Eye (tissue), 1 donor: ENCODE measurements around the gene ZCCHC24.
"Not testable (repeated sequence)": the region's sequence is repeated elsewhere in the genome, so short reads cannot be mapped to it uniquely, and the experiment has no call there.

Experiments
- DNase-seq: peaks from one replicate; pipeline ENCODE4 v3.0.0-alpha.2; 2015

The ZCCHC24 gene

GRCh38 chr10:79342811-79343561 is 102.4 kb downstream of the ZCCHC24 start:
- no peak for DNase-seq

- no peak for DNase-seq
Observed at GRCh38 chr10:79342295-79342761, 103.1 kb downstream of the ZCCHC24 start.

GRCh38 chr10:79340646-79341244 is 104.7 kb downstream of the ZCCHC24 start:
- DNase-seq, result no peak

- DNase-seq, result no peak
Observed at GRCh38 chr10:79339266-79339665, 106.2 kb downstream of the ZCCHC24 start.

- not testable (repeated sequence) for DNase-seq
Observed at GRCh38 chr10:79337783-79338469, 107.5 kb downstream of the ZCCHC24 start.

- no peak for DNase-seq
Observed at GRCh38 chr10:79336739-79337138, 108.7 kb downstream of the ZCCHC24 start.

GRCh38 chr10:79336276-79336675 is 109.1 kb downstream of the ZCCHC24 start:
- DNase-seq, result no peak

- no peak for DNase-seq
Observed at GRCh38 chr10:79335470-79336235, 109.8 kb downstream of the ZCCHC24 start.

GRCh38 chr10:79335094-79335469 is 110.3 kb downstream of the ZCCHC24 start:
- DNase-seq, result no peak

- DNase-seq, result no peak
Observed at GRCh38 chr10:79334573-79334972, 110.9 kb downstream of the ZCCHC24 start.

GRCh38 chr10:79333513-79333912 is 111.9 kb downstream of the ZCCHC24 start:
- DNase-seq, result no peak

- DNase-seq, result not testable (repeated sequence)
Observed at GRCh38 chr10:79332610-79333315, 112.7 kb downstream of the ZCCHC24 start.
